A549 (cell line): ENCODE data around the gene IL19. TPM values are rescaled to one million over a fixed set of nuclear protein-coding genes. Genes with fewer than 3 reads are reported as not detected.

Source experiments
- ATAC-seq, 2 experiments: fragments of 200-7000 bp in 1 of 2; fragments of >200 bp in 1 of 2; cut with Nextera tagmentation in 1 of 2; cut with Tn5 transposase in 1 of 2; 3 replicates each; pipeline versions ENCODE4 v1.8.0 to v1.9.1; 2018 to 2020; ENCODE audit warnings: mild to moderate bottlenecking in 1 of 2, moderate library complexity in 1 of 2
- CTCF ChIA-PET: fragments of 300-600 bp; sonication (Branson Sonifier 250); formaldehyde crosslinking; extraction: SDS; loops from one replicate; lab custom pipeline; 2021; ENCODE audit warnings: antibody characterized with exemption, inconsistent platforms; lab: Yijun Ruan, JAX
- POLR2A ChIA-PET: fragments of 350-600 bp; formaldehyde crosslinking; extraction: SDS; loops from one replicate; lab custom pipeline; 2021; ENCODE audit warnings: antibody characterized with exemption, inconsistent platforms; lab: Yijun Ruan, JAX
- DNase-seq, 2 experiments: peaks; one replicate each; pipeline versions ENCODE4 v3.0.0 to v3.0.0-alpha.2; 2011 to 2016; ENCODE audit warnings: low read depth in 1 of 2, low spot score in 1 of 2
- FAIRE-seq: peaks from 2 replicates; lab custom pipeline; 2011; peaks lifted over from hg19 to GRCh38; lab: Jason Lieb, UNC
- H3K27ac ChIP-seq, 2 experiments: fragments of >200 bp; sonication (Bioruptor Twin); formaldehyde crosslinking; 3 replicates each; pipeline ENCODE4 v1.5.1; 2016 to 2017
- H3K4me1 ChIP-seq: fragments of >200 bp; sonication (Bioruptor Twin); formaldehyde crosslinking; 3 replicates; pipeline ENCODE4 v1.6.1; 2016
- H3K4me2 ChIP-seq: fragments of >200 bp; sonication (Bioruptor Twin); formaldehyde crosslinking; 3 replicates; pipeline ENCODE4 v1.6.1; 2016
- H3K4me3 ChIP-seq: fragments of >200 bp; sonication (Bioruptor Twin); formaldehyde crosslinking; 3 replicates; pipeline ENCODE4 v1.5.1; 2016
- H3K9me3 ChIP-seq: fragments of >200 bp; sonication (Bioruptor Twin); formaldehyde crosslinking; 3 replicates; pipeline ENCODE4 v1.6.1; 2016
- ATOH8 ChIP-seq: fragments of 250-450 bp; sonication (Bioruptor Pico); IDR thresholded peaks from 2 replicates; pipeline ENCODE4 v1.5.0; 2020; ENCODE audit warnings: low read depth, mild to moderate bottlenecking, moderate library complexity
- CHD2 ChIP-seq: fragments of 150-350 bp; IDR thresholded peaks from 2 replicates; pipeline ENCODE4 v1.6.1; 2014; ENCODE audit warnings: low read length; ENCODE audit not compliant: partially characterized antibody
- EHF ChIP-seq: fragments of 250-450 bp; sonication (Bioruptor Pico); IDR thresholded peaks from 2 replicates; pipeline ENCODE4 v1.5.0; 2020; ENCODE audit warnings: mild to moderate bottlenecking
- EP300 ChIP-seq, 2 experiments: fragments of >200 bp; sonication (Bioruptor Twin); formaldehyde crosslinking; IDR thresholded peaks; 2 replicates in 1 of 2; 3 replicates in 1 of 2; pipeline ENCODE4 v1.6.1; 2016 to 2017
- ESRRA ChIP-seq: fragments of 150-350 bp; IDR thresholded peaks from 2 replicates; pipeline ENCODE4 v1.6.1; 2014; ENCODE audit warnings: mild to moderate bottlenecking, low read length, borderline replicate concordance
- HOXA7 ChIP-seq: fragments of 250-450 bp; sonication (Bioruptor Pico); IDR thresholded peaks from 2 replicates; pipeline ENCODE4 v1.5.0; 2020; ENCODE audit warnings: mild to moderate bottlenecking, moderate library complexity
- JUN ChIP-seq, 2 experiments: fragments of >200 bp; sonication (Bioruptor Twin); formaldehyde crosslinking; IDR thresholded peaks; 2 replicates in 1 of 2; 3 replicates in 1 of 2; pipeline ENCODE4 v1.6.1; 2016 to 2017
- JUNB ChIP-seq: fragments of >200 bp; sonication (Bioruptor Twin); formaldehyde crosslinking; IDR thresholded peaks from 2 replicates; pipeline ENCODE4 v1.6.1; 2016
- KDM5A ChIP-seq: fragments of 200-600 bp; sonication (generic); IDR thresholded peaks from 2 replicates; pipeline ENCODE4 v1.6.1; 2016; ENCODE audit warnings: antibody characterized with exemption, mild to moderate bottlenecking
- MAFK ChIP-seq: fragments of 450-650 bp; IDR thresholded peaks from 2 replicates; pipeline ENCODE4 v1.6.1; 2014; ENCODE audit not compliant: partially characterized antibody
- NR3C1 ChIP-seq: fragments of >200 bp; sonication (Bioruptor Twin); formaldehyde crosslinking; IDR thresholded peaks from 3 replicates; pipeline ENCODE4 v1.6.1; 2017
- POLR2A ChIP-seq: IDR thresholded peaks from 2 replicates; pipeline ENCODE4 v1.6.1; 2012; ENCODE audit warnings: mild to moderate bottlenecking, low read length
- POLR2AphosphoS2 ChIP-seq: conservative IDR thresholded peaks from 2 replicates; pipeline ENCODE4 v1.6.1; 2012; ENCODE audit warnings: low read length, improper control_type of control experiment, inconsistent platforms
- SMC3 ChIP-seq: fragments of >200 bp; sonication (Bioruptor Twin); formaldehyde crosslinking; IDR thresholded peaks from 3 replicates; pipeline ENCODE4 v1.6.1; 2018; ENCODE audit warnings: inconsistent platforms
- SREBF2 ChIP-seq: fragments of 450-650 bp; IDR thresholded peaks from 2 replicates; pipeline ENCODE4 v1.6.1; 2014; ENCODE audit warnings: mild to moderate bottlenecking, moderate library complexity
- TFCP2L1 ChIP-seq: fragments of 250-450 bp; sonication (Bioruptor Pico); IDR thresholded peaks from 2 replicates; pipeline ENCODE4 v1.5.0; 2021; ENCODE audit warnings: mild to moderate bottlenecking
- TP53 ChIP-seq: fragments of 250-450 bp; sonication (Bioruptor Pico); IDR thresholded peaks from 2 replicates; pipeline ENCODE4 v1.5.0; 2021; ENCODE audit warnings: mild to moderate bottlenecking, moderate library complexity
- ZSCAN20 ChIP-seq: fragments of 250-450 bp; sonication (Bioruptor Pico); IDR thresholded peaks from 2 replicates; pipeline ENCODE4 v1.8.0; 2022; ENCODE audit warnings: mild to moderate bottlenecking, moderate library complexity
- WGBS: methylation state at CpG from one replicate; pipeline ENCODE4 v1.1.6; 2017; ENCODE audit errors: missing lambda C conversion rate; 5-methylcytosine and 5-hydroxymethylcytosine counted together
- polyA plus RNA-seq, 4 experiments: library from polyadenylated mRNA; depleted of rRNA in 3 of 4; stranded (reverse); fragments of >200 nt; fragmentation: RNase III in 1 of 4; extraction: RNeasy Plus Mini Kit Qiagen cat#74134 plus additional on column Dnase treatment in 1 of 4; gene quantifications; 2 replicates in 3 of 4; 3 replicates in 1 of 4; pipeline ENCODE4 v1.2.3, GENCODE V29; 2011 to 2017
- TF ChIP-seq, protein P1 (sequence below): fragments of 250-450 bp; sonication (Bioruptor Pico); IDR thresholded peaks from 2 replicates; pipeline ENCODE4 v1.5.0; 2021; ENCODE audit warnings: mild to moderate bottlenecking, moderate library complexity, borderline replicate concordance
- TF ChIP-seq, protein P2 (sequence below): fragments of 200-600 bp; sonication (generic); IDR thresholded peaks from 2 replicates; pipeline ENCODE4 v1.6.1; 2016; ENCODE audit warnings: antibody characterized with exemption, mild to moderate bottlenecking, moderate library complexity
- TF ChIP-seq, protein P3 (sequence below): IDR thresholded peaks from 2 replicates; pipeline ENCODE4 v1.6.1; 2012

The IL19 gene
- polyA plus RNA-seq, 2 of the 4 experiments (the other 2 are of a cell fraction), result not detected

DNA sequence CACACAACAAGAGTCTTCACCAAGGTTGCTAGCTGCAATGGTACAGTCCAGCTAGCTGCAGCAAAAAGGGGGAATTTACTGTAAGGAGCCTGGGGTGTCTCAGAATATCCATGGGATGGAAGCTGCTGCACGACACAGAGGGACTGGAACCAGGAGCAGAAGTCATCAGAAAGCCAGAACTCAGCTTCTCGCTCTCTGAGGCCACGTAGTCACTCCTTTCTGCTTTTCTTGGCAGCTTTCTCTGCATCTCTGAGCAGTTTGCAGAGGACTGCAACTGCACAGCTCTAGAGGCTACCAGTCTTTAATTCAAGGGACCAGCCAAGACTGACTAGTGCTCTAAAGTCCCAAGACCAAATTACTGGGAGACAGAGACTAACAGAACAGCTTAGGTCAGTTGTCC, 28.7 kb downstream of the IL19 start:
- Histone ChIP-seq H3K4me1 (no peaks in the 10 kb centered on the region), H3K27ac (no peak overlapping the region), H3K4me3 (no peak overlapping the region), H3K9me3 (no peaks in the 10 kb centered on the region), H3K4me2 (no peak overlapping the region)
- ChIA-PET POLR2A (no interaction called here), CTCF (interaction anchor here (0.6 to 2.4 kb wide), 6 partner anchors 9 to 605 kb away, joined by 3 to 8 read pairs (median 4); no protein-coding TSS in a partner anchor)
- FAIRE-seq, result no peak
- no peak for ATAC-seq
- TF ChIP-seq CHD2, result no peak
- TF ChIP-seq TFCP2L1, result no peak
- TF ChIP-seq, protein P1, sequence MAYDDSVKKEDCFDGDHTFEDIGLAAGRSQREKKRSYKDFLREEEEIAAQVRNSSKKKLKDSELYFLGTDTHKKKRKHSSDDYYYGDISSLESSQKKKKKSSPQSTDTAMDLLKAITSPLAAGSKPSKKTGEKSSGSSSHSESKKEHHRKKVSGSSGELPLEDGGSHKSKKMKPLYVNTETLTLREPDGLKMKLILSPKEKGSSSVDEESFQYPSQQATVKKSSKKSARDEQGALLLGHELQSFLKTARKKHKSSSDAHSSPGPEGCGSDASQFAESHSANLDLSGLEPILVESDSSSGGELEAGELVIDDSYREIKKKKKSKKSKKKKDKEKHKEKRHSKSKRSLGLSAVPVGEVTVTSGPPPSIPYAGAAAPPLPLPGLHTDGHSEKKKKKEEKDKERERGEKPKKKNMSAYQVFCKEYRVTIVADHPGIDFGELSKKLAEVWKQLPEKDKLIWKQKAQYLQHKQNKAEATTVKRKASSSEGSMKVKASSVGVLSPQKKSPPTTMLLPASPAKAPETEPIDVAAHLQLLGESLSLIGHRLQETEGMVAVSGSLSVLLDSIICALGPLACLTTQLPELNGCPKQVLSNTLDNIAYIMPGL, result no peak
- no peak for TF ChIP-seq HOXA7
- TF ChIP-seq POLR2AphosphoS2, result no peak
- TF ChIP-seq, protein P2, sequence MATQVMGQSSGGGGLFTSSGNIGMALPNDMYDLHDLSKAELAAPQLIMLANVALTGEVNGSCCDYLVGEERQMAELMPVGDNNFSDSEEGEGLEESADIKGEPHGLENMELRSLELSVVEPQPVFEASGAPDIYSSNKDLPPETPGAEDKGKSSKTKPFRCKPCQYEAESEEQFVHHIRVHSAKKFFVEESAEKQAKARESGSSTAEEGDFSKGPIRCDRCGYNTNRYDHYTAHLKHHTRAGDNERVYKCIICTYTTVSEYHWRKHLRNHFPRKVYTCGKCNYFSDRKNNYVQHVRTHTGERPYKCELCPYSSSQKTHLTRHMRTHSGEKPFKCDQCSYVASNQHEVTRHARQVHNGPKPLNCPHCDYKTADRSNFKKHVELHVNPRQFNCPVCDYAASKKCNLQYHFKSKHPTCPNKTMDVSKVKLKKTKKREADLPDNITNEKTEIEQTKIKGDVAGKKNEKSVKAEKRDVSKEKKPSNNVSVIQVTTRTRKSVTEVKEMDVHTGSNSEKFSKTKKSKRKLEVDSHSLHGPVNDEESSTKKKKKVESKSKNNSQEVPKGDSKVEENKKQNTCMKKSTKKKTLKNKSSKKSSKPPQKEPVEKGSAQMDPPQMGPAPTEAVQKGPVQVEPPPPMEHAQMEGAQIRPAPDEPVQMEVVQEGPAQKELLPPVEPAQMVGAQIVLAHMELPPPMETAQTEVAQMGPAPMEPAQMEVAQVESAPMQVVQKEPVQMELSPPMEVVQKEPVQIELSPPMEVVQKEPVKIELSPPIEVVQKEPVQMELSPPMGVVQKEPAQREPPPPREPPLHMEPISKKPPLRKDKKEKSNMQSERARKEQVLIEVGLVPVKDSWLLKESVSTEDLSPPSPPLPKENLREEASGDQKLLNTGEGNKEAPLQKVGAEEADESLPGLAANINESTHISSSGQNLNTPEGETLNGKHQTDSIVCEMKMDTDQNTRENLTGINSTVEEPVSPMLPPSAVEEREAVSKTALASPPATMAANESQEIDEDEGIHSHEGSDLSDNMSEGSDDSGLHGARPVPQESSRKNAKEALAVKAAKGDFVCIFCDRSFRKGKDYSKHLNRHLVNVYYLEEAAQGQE, result no peak
- no peak for TF ChIP-seq ZSCAN20 (CRISPR knock-in tag)
- no peak for TF ChIP-seq KDM5A
- TF ChIP-seq, protein P3, sequence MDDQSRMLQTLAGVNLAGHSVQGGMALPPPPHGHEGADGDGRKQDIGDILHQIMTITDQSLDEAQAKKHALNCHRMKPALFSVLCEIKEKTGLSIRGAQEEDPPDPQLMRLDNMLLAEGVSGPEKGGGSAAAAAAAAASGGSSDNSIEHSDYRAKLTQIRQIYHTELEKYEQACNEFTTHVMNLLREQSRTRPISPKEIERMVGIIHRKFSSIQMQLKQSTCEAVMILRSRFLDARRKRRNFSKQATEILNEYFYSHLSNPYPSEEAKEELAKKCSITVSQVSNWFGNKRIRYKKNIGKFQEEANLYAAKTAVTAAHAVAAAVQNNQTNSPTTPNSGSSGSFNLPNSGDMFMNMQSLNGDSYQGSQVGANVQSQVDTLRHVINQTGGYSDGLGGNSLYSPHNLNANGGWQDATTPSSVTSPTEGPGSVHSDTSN, result no peak
- no peak for TF ChIP-seq SMC3
- TF ChIP-seq MAFK, result no peak
- TF ChIP-seq EP300 (IDR thresholded peaks at IDR 0.05), result no peak
- WGBS, result 28% methylated on average over 3 of the region's 3 CpGs
- no peak for DNase-seq

- WGBS, result 32% methylated on average over 3 of the region's 3 CpGs
- no peaks in the 10 kb centered on the region for H3K9me3 ChIP-seq
- no peak overlapping the region for H3K27ac ChIP-seq
- DNase-seq (no peak), ATAC-seq (no peak), FAIRE-seq (no peak)
- no peak for TF ChIP-seq SREBF2
- TF ChIP-seq CHD2, result no peak
- TF ChIP-seq EHF (CRISPR knock-in tag), result no peak
- no peak for TF ChIP-seq ATOH8 (CRISPR knock-in tag)
- TF ChIP-seq MAFK, result no peak
- TF ChIP-seq POLR2AphosphoS2, result no peak
- TF ChIP-seq ESRRA, result no peak
- TF ChIP-seq HOXA7, result no peak
- no peak for TF ChIP-seq TP53 (CRISPR knock-in tag)
- no peak for TF ChIP-seq JUN (IDR thresholded peaks at IDR 0.05)
- no peak for TF ChIP-seq JUNB
- no peak for TF ChIP-seq POLR2A
- TF ChIP-seq NR3C1, result no peak
- ChIA-PET CTCF (interaction anchor here (0.9 to 1.4 kb wide), 2 partner anchors 10 to 108 kb away, joined by 3 to 5 read pairs; no protein-coding TSS in a partner anchor), POLR2A (no interaction called here)
- no peak overlapping the region for H3K4me3 ChIP-seq
- no peaks in the 10 kb centered on the region for H3K4me1 ChIP-seq
- H3K4me2 ChIP-seq, result no peak overlapping the region
Measured at GRCh38 chr1:206800411-206800810, 29.8 kb downstream of the IL19 start.
